ENCODE data around the gene CCDC92.

DNA sequence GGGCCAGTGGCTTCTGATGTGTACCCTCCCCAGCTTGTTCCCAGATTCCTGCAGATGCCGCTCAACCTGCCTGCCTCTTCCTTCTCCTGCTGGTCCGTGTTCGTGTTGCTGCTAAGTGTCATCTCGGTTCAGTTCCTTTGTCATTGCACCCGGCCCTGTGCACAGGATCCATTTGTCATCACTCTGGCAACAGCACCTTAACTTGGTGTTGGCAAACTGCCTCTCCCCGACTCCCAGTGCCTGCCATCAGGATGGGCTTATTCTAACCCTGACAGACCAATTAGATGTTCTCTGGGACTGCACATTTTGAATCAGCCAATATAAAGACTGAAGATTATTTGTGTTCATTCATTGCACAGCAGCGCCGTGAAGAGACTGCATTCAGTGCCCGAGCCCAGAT, 73.3 kb downstream of the CCDC92 start:
- TF ChIP-seq, protein P1, sequence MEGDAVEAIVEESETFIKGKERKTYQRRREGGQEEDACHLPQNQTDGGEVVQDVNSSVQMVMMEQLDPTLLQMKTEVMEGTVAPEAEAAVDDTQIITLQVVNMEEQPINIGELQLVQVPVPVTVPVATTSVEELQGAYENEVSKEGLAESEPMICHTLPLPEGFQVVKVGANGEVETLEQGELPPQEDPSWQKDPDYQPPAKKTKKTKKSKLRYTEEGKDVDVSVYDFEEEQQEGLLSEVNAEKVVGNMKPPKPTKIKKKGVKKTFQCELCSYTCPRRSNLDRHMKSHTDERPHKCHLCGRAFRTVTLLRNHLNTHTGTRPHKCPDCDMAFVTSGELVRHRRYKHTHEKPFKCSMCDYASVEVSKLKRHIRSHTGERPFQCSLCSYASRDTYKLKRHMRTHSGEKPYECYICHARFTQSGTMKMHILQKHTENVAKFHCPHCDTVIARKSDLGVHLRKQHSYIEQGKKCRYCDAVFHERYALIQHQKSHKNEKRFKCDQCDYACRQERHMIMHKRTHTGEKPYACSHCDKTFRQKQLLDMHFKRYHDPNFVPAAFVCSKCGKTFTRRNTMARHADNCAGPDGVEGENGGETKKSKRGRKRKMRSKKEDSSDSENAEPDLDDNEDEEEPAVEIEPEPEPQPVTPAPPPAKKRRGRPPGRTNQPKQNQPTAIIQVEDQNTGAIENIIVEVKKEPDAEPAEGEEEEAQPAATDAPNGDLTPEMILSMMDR (IDR thresholded peaks at IDR 0.05), result no peak
- TF ChIP-seq POLR2A (IDR thresholded peaks at IDR 0.05), result no peak

All from testis (tissue), 2 donors.